ENCODE data around the gene CRHR2. TPM values are rescaled to one million over a fixed set of nuclear protein-coding genes. Genes with fewer than 3 reads are reported as not detected.

Gene CRHR2
- polyA plus RNA-seq, 1 of the 3 experiments (the other 2 are of a cell fraction) = not detected

GRCh38 chr7:30681815-30682211 lies 443 bp downstream of the CRHR2 start:
- Histone ChIP-seq H3K27me3 (ENCODE audit: insufficient read depth) (peaks cover 68% of the 10 kb centered on the region), H3K27ac (ENCODE audit: low read depth in 2 of 2, low read length in 1 of 2) (no peak overlapping the region), H3K9ac (no peak overlapping the region), H3K4me2 (peak overlapping the region; percentile 68; the same call in 1 of the 2 replicates), H3K4me1 (ENCODE audit: control insufficient read depth in 1 of 2, insufficient read depth in 2 of 2, low read depth in 1 of 2, low read length in 1 of 2) (peaks cover 0 to 27% of the 10 kb centered on the region in 2 experiments; a peak in 1 of 4 replicates), H3F3A (replicated peaks; ENCODE audit: insufficient read depth) (no peaks in the 10 kb centered on the region), H3K9me2 (no peaks in the 10 kb centered on the region), H3K79me2 (ENCODE audit: insufficient read depth) (no peaks in the 10 kb centered on the region), H3K9me3 (no peaks in the 10 kb centered on the region), H3K36me3 (replicated peaks in 1 of 2; ENCODE audit: control insufficient read depth in 1 of 2, insufficient read depth in 2 of 2, low read length in 1 of 2) (no peaks in the 10 kb centered on the region), H2AFZ (ENCODE audit: low read depth) (no peak overlapping the region), H4K20me1 (ENCODE audit: insufficient read depth) (0 out of 2 replicates have a peak, but pooled peaks cover 6% of the 10 kb centered on the region), H3K4me3 (ENCODE audit: low read depth in 2 of 2, low read length in 1 of 2) (peak overlapping the region in 1 of 2 experiments; percentile 46; a peak in 3 of 4 replicates)
- 9% methylated on average over 34 of the region's 40 CpGs for WGBS (ENCODE audit: low lambda C conversion rate)
- POLR2A ChIA-PET = interaction anchor here (1.0 kb wide), 1 partner anchor 11 kb away, joined by 3 read pairs; no protein-coding TSS in a partner anchor
- CTCF ChIA-PET = interaction anchor here (0.8 to 5.4 kb wide), 37 partner anchors 9 to 441 kb away, joined by 3 to 67 read pairs (median 5); partner anchors contain the start of gene INMT
- TF ChIP-seq IRF3 (IDR thresholded peaks at IDR 0.05; ENCODE audit: low read depth, low read length) (no peak), USF2 (IDR thresholded peaks at IDR 0.05; ENCODE audit: borderline replicate concordance, low read depth, low read length) (no peak), GABPA (IDR thresholded peaks at IDR 0.05; ENCODE audit: low read depth) (no peak), CTCF (IDR thresholded peaks at IDR 0.05) (no peak), GATA2 (CRISPR knock-in tag; IDR thresholded peaks at IDR 0.05) (no peak), PBX3 (IDR thresholded peaks at IDR 0.05) (no peak), FOSL2 (IDR thresholded peaks at IDR 0.05; ENCODE audit: borderline replicate concordance, low read depth) (no peak), JUND (IDR thresholded peaks at IDR 0.05) (no peak), MAX (IDR thresholded peaks at IDR 0.05; ENCODE audit: low read depth) (no peak), CHD2 (IDR thresholded peaks at IDR 0.05; ENCODE audit: low read length, partially characterized antibody) (no peak), FOXJ3 (CRISPR knock-in tag; IDR thresholded peaks at IDR 0.05) (no peak), USF1 (IDR thresholded peaks at IDR 0.05; ENCODE audit: borderline replicate concordance, low read depth) (no peak), RAD21 (IDR thresholded peaks at IDR 0.05; ENCODE audit: low read length) (no peak), POLR2AphosphoS5 (IDR thresholded peaks at IDR 0.05; ENCODE audit: low read depth, low read length) (no peak), EP300 (IDR thresholded peaks at IDR 0.05; ENCODE audit: borderline replicate concordance in 1 of 2, low read depth in 1 of 2, low read length in 1 of 2) (no peak), RCOR1 (IDR thresholded peaks at IDR 0.05; ENCODE audit: low read length) (no peak), TAF1 (IDR thresholded peaks at IDR 0.05; ENCODE audit: borderline replicate concordance, low read depth, low read length) (no peak), TCF12 (IDR thresholded peaks at IDR 0.05) (no peak), MXI1 (IDR thresholded peaks at IDR 0.05; ENCODE audit: low read depth, low read length) (no peak)
- no peak for DNase-seq
